HepG2 (cell line): ENCODE data around the gene IL1B. TPM values are rescaled to one million over a fixed set of nuclear protein-coding genes. Genes with fewer than 3 reads are reported as not detected.

ENCODE experiments used
- BCL6 ChIP-seq: IDR thresholded peaks from 2 replicates; pipeline ENCODE4 v1.6.1; 2016; ENCODE audit warnings: missing genetic modification reagents, missing compliant biosample characterization
- CBFB ChIP-seq: sonication (generic); formaldehyde crosslinking; IDR thresholded peaks from 2 replicates; pipeline ENCODE4 v1.4.0; 2020; ENCODE audit warnings: missing genetic modification reagents
- CHD2 ChIP-seq: IDR thresholded peaks from 2 replicates; pipeline ENCODE4 v1.6.1; 2011; ENCODE audit warnings: low read depth, low read length, improper control_type of control experiment
- FOXM1 ChIP-seq: sonication (generic); formaldehyde crosslinking; IDR thresholded peaks from 2 replicates; pipeline ENCODE4 v1.5.0; 2020; ENCODE audit warnings: missing genetic modification reagents
- HMG20A ChIP-seq: IDR thresholded peaks from 2 replicates; pipeline ENCODE4 v1.6.1; 2016; ENCODE audit warnings: borderline replicate concordance
- MAF1 ChIP-seq: sonication (generic); formaldehyde crosslinking; IDR thresholded peaks from 2 replicates; pipeline ENCODE4 v1.5.0; 2020; ENCODE audit warnings: missing genetic modification reagents, borderline replicate concordance
- MAFK ChIP-seq, 2 experiments: IDR thresholded peaks in 1 of 2; conservative IDR thresholded peaks in 1 of 2; 2 replicates each; pipeline ENCODE4 v1.6.1; 2011; ENCODE audit warnings: improper control_type of control experiment in 2 of 2, low read length in 2 of 2
- NR2F2 ChIP-seq: IDR thresholded peaks from 2 replicates; pipeline ENCODE4 v1.6.1; 2012; ENCODE audit warnings: low read depth, inconsistent platforms, borderline replicate concordance
- PAF1 ChIP-seq: IDR thresholded peaks from 2 replicates; pipeline ENCODE4 v1.6.1; 2016; ENCODE audit warnings: missing genetic modification reagents, missing compliant biosample characterization
- POLR2A ChIP-seq, 2 experiments: IDR thresholded peaks; 2 replicates each; pipeline ENCODE4 v1.6.1; 2011; ENCODE audit warnings: low read depth in 2 of 2, low read length in 2 of 2, mild to moderate bottlenecking in 1 of 2, moderate library complexity in 1 of 2; ENCODE audit not compliant: insufficient read depth in 1 of 2
- RARA ChIP-seq: IDR thresholded peaks from 2 replicates; pipeline ENCODE4 v1.6.1; 2016; ENCODE audit warnings: missing genetic modification reagents, missing compliant biosample characterization
- RBAK ChIP-seq: sonication (generic); formaldehyde crosslinking; IDR thresholded peaks from 2 replicates; pipeline ENCODE4 v1.5.1; 2020; ENCODE audit warnings: mild to moderate bottlenecking, missing genetic modification reagents
- SMAD3 ChIP-seq: sonication (generic); formaldehyde crosslinking; IDR thresholded peaks from 2 replicates; pipeline ENCODE4 v1.4.0; 2020; ENCODE audit warnings: missing genetic modification reagents
- SMYD3 ChIP-seq: sonication (generic); formaldehyde crosslinking; IDR thresholded peaks from 2 replicates; pipeline ENCODE4 v1.8.1; 2023; ENCODE audit warnings: mild to moderate bottlenecking, missing genetic modification reagents
- TARDBP ChIP-seq: sonication (generic); formaldehyde crosslinking; IDR thresholded peaks from 2 replicates; pipeline ENCODE4 v1.8.0; 2022; ENCODE audit warnings: mild to moderate bottlenecking, missing genetic modification reagents
- TBL1XR1 ChIP-seq: fragments of 150-350 bp; IDR thresholded peaks from 2 replicates; pipeline ENCODE4 v1.6.1; 2014; ENCODE audit warnings: borderline replicate concordance, low read length; ENCODE audit not compliant: partially characterized antibody
- THAP11 ChIP-seq: IDR thresholded peaks from 2 replicates; pipeline ENCODE4 v1.6.1; 2016; ENCODE audit warnings: missing biosample characterization, missing genetic modification reagents
- ZC3H13 ChIP-seq: sonication (generic); formaldehyde crosslinking; IDR thresholded peaks from 2 replicates; pipeline ENCODE4 v1.8.1; 2023; ENCODE audit warnings: mild to moderate bottlenecking, missing genetic modification reagents, moderate library complexity
- ZNF205 ChIP-seq: IDR thresholded peaks from 2 replicates; pipeline ENCODE4 v1.6.1; 2018; ENCODE audit warnings: missing biosample characterization, missing genetic modification reagents
- ZNF235 ChIP-seq: sonication (generic); formaldehyde crosslinking; IDR thresholded peaks from 2 replicates; pipeline ENCODE4 v1.8.1; 2023; ENCODE audit warnings: mild to moderate bottlenecking, missing genetic modification reagents, borderline replicate concordance
- ZNF296 ChIP-seq: sonication (generic); formaldehyde crosslinking; conservative IDR thresholded peaks from 2 replicates; pipeline ENCODE4 v1.5.0; 2020; ENCODE audit warnings: mild to moderate bottlenecking, missing genetic modification reagents
- ZNF598 ChIP-seq: sonication (generic); formaldehyde crosslinking; IDR thresholded peaks from 2 replicates; pipeline ENCODE4 v1.5.1; 2020; ENCODE audit warnings: mild to moderate bottlenecking, missing genetic modification reagents, borderline replicate concordance
- ZSCAN31 ChIP-seq: sonication (generic); formaldehyde crosslinking; IDR thresholded peaks from 2 replicates; pipeline ENCODE4 v1.5.0; 2020; ENCODE audit warnings: low read depth, mild to moderate bottlenecking, missing genetic modification reagents
- polyA plus RNA-seq, 8 experiments: library from polyadenylated mRNA; depleted of rRNA in 3 of 8; stranded (reverse) in 7 of 8; unstranded in 1 of 8; fragments of >200 nt; fragmentation: Illumina TruSeq in 4 of 8; extraction: Trizol in 4 of 8; gene quantifications; 2 replicates each; pipeline versions ENCODE4 v1.2.1 to v1.2.3, GENCODE V29; 2011 to 2016; ENCODE audit warnings: low read depth in 4 of 8, missing spikeins in 1 of 8, mixed read lengths in 1 of 8; ENCODE audit not compliant: insufficient read depth in 1 of 8
- total RNA-seq, 5 experiments: library from RNA; depleted of rRNA; stranded (reverse); fragments of >200 nt; fragmentation: Illumina TruSeq; extraction: Trizol; gene quantifications; 2 replicates each; pipeline ENCODE4 v1.2.3, GENCODE V29; 2016; ENCODE audit warnings: low read depth in 1 of 5
- TF ChIP-seq, protein P1 (sequence below): sonication (generic); formaldehyde crosslinking; IDR thresholded peaks from 2 replicates; pipeline ENCODE4 v1.5.0; 2020; ENCODE audit warnings: mild to moderate bottlenecking, missing genetic modification reagents
- TF ChIP-seq, protein P2 (sequence below): sonication (generic); formaldehyde crosslinking; IDR thresholded peaks from 2 replicates; pipeline ENCODE4 v1.5.0; 2020; ENCODE audit warnings: missing genetic modification reagents, mild to moderate bottlenecking, borderline replicate concordance
- TF ChIP-seq, protein P3 (sequence below): sonication (generic); formaldehyde crosslinking; IDR thresholded peaks from 2 replicates; pipeline ENCODE4 v1.4.0; 2020; ENCODE audit warnings: missing genetic modification reagents, borderline replicate concordance
- TF ChIP-seq, protein P4 (sequence below): sonication (generic); formaldehyde crosslinking; IDR thresholded peaks from 2 replicates; pipeline ENCODE4 v1.8.1; 2023; ENCODE audit warnings: missing genetic modification reagents, mild to moderate bottlenecking, borderline replicate concordance

Gene IL1B
- total and polyA plus RNA-seq, 2 of the 13 experiments (the other 11 are each of a cell fraction or from before 2014, with no cell fraction given), result 0.18 TPM; not detected in 1

DNA sequence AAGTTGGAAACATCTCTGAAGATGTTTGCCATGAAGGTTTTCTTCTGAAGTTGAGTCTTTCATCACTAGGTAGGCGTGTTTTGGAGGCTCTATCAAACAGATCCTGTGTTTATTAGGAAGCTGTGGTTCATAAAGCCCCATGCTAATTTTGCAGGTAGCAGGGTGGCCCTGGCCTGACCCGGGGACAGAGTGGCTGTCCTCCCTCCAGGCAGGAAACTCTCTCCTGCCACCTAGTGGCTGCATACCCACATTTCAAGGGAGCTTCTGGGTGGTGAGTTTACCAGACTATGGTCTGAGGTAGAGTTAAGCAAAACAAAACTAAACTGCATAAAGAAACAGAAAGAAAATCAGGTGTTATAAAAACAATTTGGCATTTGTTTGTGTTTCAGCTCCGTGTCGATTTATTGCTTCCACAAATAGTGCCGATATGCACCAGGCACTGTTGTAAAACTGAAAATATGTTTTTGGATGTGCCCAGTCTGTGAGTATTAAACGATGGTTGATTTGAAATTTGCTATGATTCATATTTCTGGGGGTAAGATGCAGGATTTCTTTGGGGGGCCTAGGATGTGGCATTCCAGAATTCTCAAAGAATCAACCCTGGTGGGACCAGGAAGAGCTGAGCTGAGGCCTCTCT, 48.4 kb upstream of the IL1B start (continued):
- TF ChIP-seq RBAK (CRISPR knock-in tag) (no peak), MAFK (conservative IDR thresholded peaks at IDR 0.05 in 1 of 2, IDR thresholded peaks at IDR 0.05 in 1 of 2; ENCODE audit: low read length in 2 of 2) (no peak), SMAD3 (CRISPR knock-in tag) (peak; percentile 90), ZNF598 (0 out of 2 replicates have a peak, but pooled peaks have one; percentile 39), POLR2A (IDR thresholded peaks at IDR 0.05; ENCODE audit: insufficient read depth in 1 of 2, low read depth in 2 of 2, low read length in 2 of 2) (no peak), NR2F2 (no peak), PAF1 (CRISPR knock-in tag) (no peak), BCL6 (CRISPR knock-in tag) (no peak), HMG20A (CRISPR knock-in tag) (peak; percentile 34; the same call in 1 of the 2 replicates), ZC3H13 (CRISPR knock-in tag) (no peak), RARA (peak; percentile 72), CBFB (0 out of 2 replicates have a peak, but pooled peaks have one; percentile 28), TARDBP (CRISPR knock-in tag) (no peak), SMYD3 (CRISPR knock-in tag) (no peak), THAP11 (CRISPR knock-in tag) (peak; percentile 35; the same call in 1 of the 2 replicates), ZNF205 (CRISPR knock-in tag) (0 out of 2 replicates have a peak, but pooled peaks have one; percentile 51), TBL1XR1 (no peak), MAF1 (no peak), CHD2 (no peak), ZNF235 (CRISPR knock-in tag) (no peak), ZNF296 (CRISPR knock-in tag) (no peak), FOXM1 (CRISPR knock-in tag) (no peak), ZSCAN31 (CRISPR knock-in tag) (peak; percentile 71; the same call in 1 of the 2 replicates)
- TF ChIP-seq, protein P1, sequence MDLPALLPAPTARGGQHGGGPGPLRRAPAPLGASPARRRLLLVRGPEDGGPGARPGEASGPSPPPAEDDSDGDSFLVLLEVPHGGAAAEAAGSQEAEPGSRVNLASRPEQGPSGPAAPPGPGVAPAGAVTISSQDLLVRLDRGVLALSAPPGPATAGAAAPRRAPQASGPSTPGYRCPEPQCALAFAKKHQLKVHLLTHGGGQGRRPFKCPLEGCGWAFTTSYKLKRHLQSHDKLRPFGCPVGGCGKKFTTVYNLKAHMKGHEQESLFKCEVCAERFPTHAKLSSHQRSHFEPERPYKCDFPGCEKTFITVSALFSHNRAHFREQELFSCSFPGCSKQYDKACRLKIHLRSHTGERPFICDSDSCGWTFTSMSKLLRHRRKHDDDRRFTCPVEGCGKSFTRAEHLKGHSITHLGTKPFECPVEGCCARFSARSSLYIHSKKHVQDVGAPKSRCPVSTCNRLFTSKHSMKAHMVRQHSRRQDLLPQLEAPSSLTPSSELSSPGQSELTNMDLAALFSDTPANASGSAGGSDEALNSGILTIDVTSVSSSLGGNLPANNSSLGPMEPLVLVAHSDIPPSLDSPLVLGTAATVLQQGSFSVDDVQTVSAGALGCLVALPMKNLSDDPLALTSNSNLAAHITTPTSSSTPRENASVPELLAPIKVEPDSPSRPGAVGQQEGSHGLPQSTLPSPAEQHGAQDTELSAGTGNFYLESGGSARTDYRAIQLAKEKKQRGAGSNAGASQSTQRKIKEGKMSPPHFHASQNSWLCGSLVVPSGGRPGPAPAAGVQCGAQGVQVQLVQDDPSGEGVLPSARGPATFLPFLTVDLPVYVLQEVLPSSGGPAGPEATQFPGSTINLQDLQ (CRISPR knock-in tag), result no peak
- TF ChIP-seq, protein P2, sequence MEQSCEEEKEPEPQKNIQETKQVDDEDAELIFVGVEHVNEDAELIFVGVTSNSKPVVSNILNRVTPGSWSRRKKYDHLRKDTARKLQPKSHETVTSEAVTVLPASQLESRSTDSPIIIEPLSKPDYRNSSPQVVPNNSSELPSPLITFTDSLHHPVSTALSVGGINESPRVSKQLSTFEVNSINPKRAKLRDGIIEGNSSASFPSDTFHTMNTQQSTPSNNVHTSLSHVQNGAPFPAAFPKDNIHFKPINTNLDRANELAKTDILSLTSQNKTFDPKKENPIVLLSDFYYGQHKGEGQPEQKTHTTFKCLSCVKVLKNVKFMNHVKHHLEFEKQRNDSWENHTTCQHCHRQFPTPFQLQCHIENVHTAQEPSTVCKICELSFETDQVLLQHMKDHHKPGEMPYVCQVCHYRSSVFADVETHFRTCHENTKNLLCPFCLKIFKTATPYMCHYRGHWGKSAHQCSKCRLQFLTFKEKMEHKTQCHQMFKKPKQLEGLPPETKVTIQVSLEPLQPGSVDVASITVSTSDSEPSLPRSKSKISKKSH, result no peak
- TF ChIP-seq, protein P3, sequence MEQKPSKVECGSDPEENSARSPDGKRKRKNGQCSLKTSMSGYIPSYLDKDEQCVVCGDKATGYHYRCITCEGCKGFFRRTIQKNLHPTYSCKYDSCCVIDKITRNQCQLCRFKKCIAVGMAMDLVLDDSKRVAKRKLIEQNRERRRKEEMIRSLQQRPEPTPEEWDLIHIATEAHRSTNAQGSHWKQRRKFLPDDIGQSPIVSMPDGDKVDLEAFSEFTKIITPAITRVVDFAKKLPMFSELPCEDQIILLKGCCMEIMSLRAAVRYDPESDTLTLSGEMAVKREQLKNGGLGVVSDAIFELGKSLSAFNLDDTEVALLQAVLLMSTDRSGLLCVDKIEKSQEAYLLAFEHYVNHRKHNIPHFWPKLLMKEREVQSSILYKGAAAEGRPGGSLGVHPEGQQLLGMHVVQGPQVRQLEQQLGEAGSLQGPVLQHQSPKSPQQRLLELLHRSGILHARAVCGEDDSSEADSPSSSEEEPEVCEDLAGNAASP, result peak; percentile 68; the same call in 1 of the 2 replicates
- TF ChIP-seq, protein P4, sequence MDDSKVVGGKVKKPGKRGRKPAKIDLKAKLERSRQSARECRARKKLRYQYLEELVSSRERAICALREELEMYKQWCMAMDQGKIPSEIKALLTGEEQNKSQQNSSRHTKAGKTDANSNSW (CRISPR knock-in tag), result no peak
